ENCODE measurements around the gene PPP2R2B. TPM values are rescaled to one million over a fixed set of nuclear protein-coding genes. Genes with fewer than 3 reads are reported as not detected.

The PPP2R2B gene
- total RNA-seq, 1 experiment from 2014 or later, result not detected

- H3K4me1 ChIP-seq (ENCODE audit: control insufficient read depth in 1 of 2, insufficient read depth in 2 of 2, low read length in 2 of 2), result no peaks in the 10 kb centered on the region
- H3K4me3 ChIP-seq (replicated peaks in 1 of 2; ENCODE audit: low read depth in 1 of 2, low read length in 2 of 2), result no peak overlapping the region
- POLR2A ChIA-PET, result no interaction called here
- TF ChIP-seq, protein P1, sequence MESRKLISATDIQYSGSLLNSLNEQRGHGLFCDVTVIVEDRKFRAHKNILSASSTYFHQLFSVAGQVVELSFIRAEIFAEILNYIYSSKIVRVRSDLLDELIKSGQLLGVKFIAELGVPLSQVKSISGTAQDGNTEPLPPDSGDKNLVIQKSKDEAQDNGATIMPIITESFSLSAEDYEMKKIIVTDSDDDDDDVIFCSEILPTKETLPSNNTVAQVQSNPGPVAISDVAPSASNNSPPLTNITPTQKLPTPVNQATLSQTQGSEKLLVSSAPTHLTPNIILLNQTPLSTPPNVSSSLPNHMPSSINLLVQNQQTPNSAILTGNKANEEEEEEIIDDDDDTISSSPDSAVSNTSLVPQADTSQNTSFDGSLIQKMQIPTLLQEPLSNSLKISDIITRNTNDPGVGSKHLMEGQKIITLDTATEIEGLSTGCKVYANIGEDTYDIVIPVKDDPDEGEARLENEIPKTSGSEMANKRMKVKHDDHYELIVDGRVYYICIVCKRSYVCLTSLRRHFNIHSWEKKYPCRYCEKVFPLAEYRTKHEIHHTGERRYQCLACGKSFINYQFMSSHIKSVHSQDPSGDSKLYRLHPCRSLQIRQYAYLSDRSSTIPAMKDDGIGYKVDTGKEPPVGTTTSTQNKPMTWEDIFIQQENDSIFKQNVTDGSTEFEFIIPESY (IDR thresholded peaks at IDR 0.05; ENCODE audit: extremely low read depth, insufficient replicate concordance, low read length), result no peak
- no peak for TF ChIP-seq POLR2A (IDR thresholded peaks at IDR 0.05; ENCODE audit: borderline replicate concordance, extremely low read depth, insufficient read depth, insufficient read length)
- no peak for TF ChIP-seq EGR1 (IDR thresholded peaks at IDR 0.05; ENCODE audit: low read depth)
- no peak for TF ChIP-seq FOSL1 (IDR thresholded peaks at IDR 0.05; ENCODE audit: low read depth)
- no peak for TF ChIP-seq ZNF274 (IDR thresholded peaks at IDR 0.05; ENCODE audit: low read depth, low read length)
- no peak for TF ChIP-seq EZH2phosphoT487 (IDR thresholded peaks at IDR 0.05; ENCODE audit: borderline replicate concordance)
- no peak for TF ChIP-seq RAD21 (IDR thresholded peaks at IDR 0.05; ENCODE audit: low read depth)
- TF ChIP-seq CEBPB (IDR thresholded peaks at IDR 0.05; ENCODE audit: low read depth), result no peak
- TF ChIP-seq, protein P2, sequence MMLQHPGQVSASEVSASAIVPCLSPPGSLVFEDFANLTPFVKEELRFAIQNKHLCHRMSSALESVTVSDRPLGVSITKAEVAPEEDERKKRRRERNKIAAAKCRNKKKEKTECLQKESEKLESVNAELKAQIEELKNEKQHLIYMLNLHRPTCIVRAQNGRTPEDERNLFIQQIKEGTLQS (IDR thresholded peaks at IDR 0.05), result no peak
- TF ChIP-seq, protein P3, sequence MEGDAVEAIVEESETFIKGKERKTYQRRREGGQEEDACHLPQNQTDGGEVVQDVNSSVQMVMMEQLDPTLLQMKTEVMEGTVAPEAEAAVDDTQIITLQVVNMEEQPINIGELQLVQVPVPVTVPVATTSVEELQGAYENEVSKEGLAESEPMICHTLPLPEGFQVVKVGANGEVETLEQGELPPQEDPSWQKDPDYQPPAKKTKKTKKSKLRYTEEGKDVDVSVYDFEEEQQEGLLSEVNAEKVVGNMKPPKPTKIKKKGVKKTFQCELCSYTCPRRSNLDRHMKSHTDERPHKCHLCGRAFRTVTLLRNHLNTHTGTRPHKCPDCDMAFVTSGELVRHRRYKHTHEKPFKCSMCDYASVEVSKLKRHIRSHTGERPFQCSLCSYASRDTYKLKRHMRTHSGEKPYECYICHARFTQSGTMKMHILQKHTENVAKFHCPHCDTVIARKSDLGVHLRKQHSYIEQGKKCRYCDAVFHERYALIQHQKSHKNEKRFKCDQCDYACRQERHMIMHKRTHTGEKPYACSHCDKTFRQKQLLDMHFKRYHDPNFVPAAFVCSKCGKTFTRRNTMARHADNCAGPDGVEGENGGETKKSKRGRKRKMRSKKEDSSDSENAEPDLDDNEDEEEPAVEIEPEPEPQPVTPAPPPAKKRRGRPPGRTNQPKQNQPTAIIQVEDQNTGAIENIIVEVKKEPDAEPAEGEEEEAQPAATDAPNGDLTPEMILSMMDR (IDR thresholded peaks at IDR 0.05 in 2 of 3, conservative IDR thresholded peaks at IDR 0.05 in 1 of 3; ENCODE audit: borderline replicate concordance in 1 of 3, insufficient read depth in 1 of 3, low read depth in 2 of 3, low read length in 2 of 3), result no peak
- TF ChIP-seq TCF7L2 (IDR thresholded peaks at IDR 0.05; ENCODE audit: borderline replicate concordance, extremely low read depth, insufficient read depth, insufficient read length), result no peak
- no peak for TF ChIP-seq YY1 (IDR thresholded peaks at IDR 0.05; ENCODE audit: extremely low read depth, insufficient replicate concordance, low read depth, low read length)
- no peak for TF ChIP-seq JUND (IDR thresholded peaks at IDR 0.05)
- TF ChIP-seq, protein P4, sequence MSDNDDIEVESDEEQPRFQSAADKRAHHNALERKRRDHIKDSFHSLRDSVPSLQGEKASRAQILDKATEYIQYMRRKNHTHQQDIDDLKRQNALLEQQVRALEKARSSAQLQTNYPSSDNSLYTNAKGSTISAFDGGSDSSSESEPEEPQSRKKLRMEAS (IDR thresholded peaks at IDR 0.05), result no peak
- TF ChIP-seq SP1 (IDR thresholded peaks at IDR 0.05; ENCODE audit: low read depth), result no peak
- TF ChIP-seq REST (IDR thresholded peaks at IDR 0.05; ENCODE audit: low read depth), result no peak
- no peak for ATAC-seq
- RAD21 ChIA-PET (ENCODE audit: low non-redundant PET in 1 of 2, low total read pairs in 2 of 2, uncharacterized antibody in 2 of 2, unreplicated experiment in 2 of 2), result no interaction called here
- BruUV-seq (replicated peaks), result no TSS peak
- no peaks in the 10 kb centered on the region for H4K20me1 ChIP-seq (ENCODE audit: insufficient read depth)
- no peak overlapping the region for H2AFZ ChIP-seq (ENCODE audit: low read depth, low read length, poor library complexity, severe bottlenecking)
- no peaks in the 10 kb centered on the region for H3K9me2 ChIP-seq (ENCODE audit: insufficient read depth)
- H3K9me3 ChIP-seq (ENCODE audit: control insufficient read depth in 1 of 2, insufficient read depth in 1 of 2, low read depth in 1 of 2, low read length in 2 of 2), result no peaks in the 10 kb centered on the region
- H3K79me2 ChIP-seq (ENCODE audit: insufficient read depth, low read length), result no peaks in the 10 kb centered on the region
- no peaks in the 10 kb centered on the region for H3K36me3 ChIP-seq (ENCODE audit: control insufficient read depth in 1 of 2, insufficient read depth in 2 of 2, low read length in 2 of 2)
- H3K27ac ChIP-seq (ENCODE audit: low read depth, low read length), result no peak overlapping the region
- no peak for DNase-seq (ENCODE audit: low read depth, low spot score)
- no peak overlapping the region for H3K9ac ChIP-seq (ENCODE audit: low read length)
- peaks cover 6% of the 10 kb centered on the region; the same call in 1 of the 2 replicates for H3K27me3 ChIP-seq (ENCODE audit: insufficient read depth, low read length)
- no peak overlapping the region for H3K4me2 ChIP-seq (ENCODE audit: low read length)
- CTCF ChIA-PET, result no interaction called here
- intact Hi-C loops (cut with micrococcal nuclease), result no loop called here
Observed at GRCh38 chr5:146756546-146756945, 122.0 kb downstream of the PPP2R2B start.
